HL-60 (cell line): Measurements from ENCODE around the gene TSPEAR.

Experiments
- DNase-seq, 2 experiments: peaks; one replicate each; pipeline ENCODE4 v3.0.0-alpha.2; 2010 to 2020; ENCODE audit warnings: low read depth in 1 of 2, low spot score in 1 of 2
- H3K27ac ChIP-seq: fragments of 250-450 bp; sonication (Bioruptor Pico); replicated peaks from 2 replicates; pipeline ENCODE4 v1.5.1; 2020; ENCODE audit warnings: mild to moderate bottlenecking, moderate library complexity
- H3K27me3 ChIP-seq: fragments of 250-450 bp; sonication (Bioruptor Pico); 2 replicates; pipeline ENCODE4 v1.5.1; 2021; ENCODE audit warnings: mild to moderate bottlenecking, moderate library complexity; ENCODE audit not compliant: insufficient read depth, poor library complexity, severe bottlenecking
- H3K4me3 ChIP-seq: replicated peaks from 2 replicates; pipeline ENCODE4 v1.5.1; 2011; ENCODE audit warnings: mild to moderate bottlenecking, control low read depth, low read length; ENCODE audit not compliant: insufficient read depth
- CTCF ChIP-seq: IDR thresholded peaks from one replicate; pipeline ENCODE4 v1.5.1; 2011; ENCODE audit warnings: low read length, control low read depth, inconsistent platforms; ENCODE audit not compliant: insufficient read depth
- GABPA ChIP-seq: IDR thresholded peaks from 2 replicates; pipeline ENCODE4 v1.6.1; 2012; ENCODE audit warnings: low read depth
- POLR2AphosphoS5 ChIP-seq: IDR thresholded peaks from 2 replicates; pipeline ENCODE4 v1.6.1; 2012; ENCODE audit warnings: low read depth
- REST ChIP-seq: IDR thresholded peaks from 2 replicates; pipeline ENCODE4 v1.6.1; 2012; ENCODE audit warnings: low read depth; ENCODE audit not compliant: insufficient replicate concordance
- SPI1 ChIP-seq: IDR thresholded peaks from 2 replicates; pipeline ENCODE4 v1.6.1; 2012; ENCODE audit warnings: low read depth, mild to moderate bottlenecking, borderline replicate concordance

TSPEAR gene

DNA sequence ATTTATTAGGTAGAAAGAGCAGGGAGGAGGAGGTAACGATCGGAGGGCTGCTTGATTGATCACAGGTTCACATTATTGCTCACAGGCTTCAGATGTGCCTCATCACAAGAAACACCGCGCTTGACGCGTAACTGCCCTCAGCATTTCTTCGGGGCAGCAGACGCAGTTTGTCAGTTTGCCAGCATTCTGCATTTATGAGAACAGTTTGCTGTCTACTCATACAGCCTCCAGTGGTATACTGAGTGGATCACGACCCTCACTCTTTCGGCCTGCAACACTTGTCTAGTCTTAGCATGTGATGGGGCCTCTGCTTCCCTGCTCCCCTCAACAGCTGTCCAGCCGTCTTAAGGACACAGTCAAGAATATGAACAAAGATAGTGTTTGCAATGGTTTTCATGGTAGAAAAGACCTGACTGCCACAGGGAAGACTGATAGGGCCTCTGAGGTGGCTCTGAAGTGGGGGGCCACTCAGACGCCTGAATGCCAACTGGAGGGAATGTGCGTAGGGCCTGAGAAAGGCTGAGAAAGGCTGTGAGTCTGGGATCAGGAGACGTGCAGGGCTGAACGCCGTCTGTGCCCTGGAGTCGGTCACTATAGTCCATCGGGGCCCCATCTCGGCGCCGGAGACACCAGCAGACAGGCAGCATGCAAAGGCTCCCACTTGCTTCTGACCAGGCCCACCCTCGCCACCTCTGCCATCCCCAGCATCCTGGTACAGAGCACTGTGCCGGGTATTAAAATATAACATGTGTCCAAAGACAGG lies 45.2 kb upstream of the TSPEAR start:
- Histone ChIP-seq H3K4me3 (no peak overlapping the region), H3K27ac (no peak overlapping the region), H3K27me3 (no peaks in the 10 kb centered on the region)
- DNase-seq: no peak
- no peak for TF ChIP-seq POLR2AphosphoS5
- TF ChIP-seq REST: no peak
- TF ChIP-seq CTCF: no peak

- Histone ChIP-seq H3K4me3 (no peak overlapping the region), H3K27ac (no peak overlapping the region), H3K27me3 (no peaks in the 10 kb centered on the region)
- no peak for TF ChIP-seq CTCF
- TF ChIP-seq GABPA: no peak
- no peak for TF ChIP-seq POLR2AphosphoS5
- no peak for TF ChIP-seq SPI1
- TF ChIP-seq REST: no peak
- DNase-seq: no peak
Measured at GRCh38 chr21:44755227-44755626, 43.9 kb upstream of the TSPEAR start.

- TF ChIP-seq REST: no peak
- TF ChIP-seq GABPA: no peak
- TF ChIP-seq CTCF: no peak
- Histone ChIP-seq H3K27ac (no peak overlapping the region), H3K27me3 (no peaks in the 10 kb centered on the region), H3K4me3 (no peak overlapping the region)
- no peak for DNase-seq
Measured at GRCh38 chr21:44753357-44753756, 42.0 kb upstream of the TSPEAR start.
